ENCODE measurements around the gene MYT1.

The MYT1 gene

GRCh38 chr20:64193058-64193457 is 28.8 kb downstream of the MYT1 start:
- no peak for ATAC-seq (ENCODE audit: low read depth)
- Mint-ChIP-seq H3K27ac (no peak overlapping the region), H3K9me3 (no peaks in the 10 kb centered on the region), H3K36me3 (peaks cover 1% of the 10 kb centered on the region), H3K4me3 (no peak overlapping the region), H3K27me3 (peaks cover 9% of the 10 kb centered on the region), H3K4me1 (peaks cover 6% of the 10 kb centered on the region)
- no peak for DNase-seq (ENCODE audit: low spot score in 2 of 2)

GRCh38 chr20:64194269-64194668 is 30.0 kb downstream of the MYT1 start:
- H3K36me3 Mint-ChIP-seq, result peaks cover 1% of the 10 kb centered on the region
- H3K4me1 Mint-ChIP-seq, result peaks cover 6% of the 10 kb centered on the region
- no peak overlapping the region for H3K27ac Mint-ChIP-seq
- no peak for DNase-seq (ENCODE audit: low spot score in 2 of 2)
- peaks cover 9% of the 10 kb centered on the region for H3K27me3 Mint-ChIP-seq
- no peaks in the 10 kb centered on the region for H3K9me3 Mint-ChIP-seq
- ATAC-seq (ENCODE audit: low read depth), result no peak
- H3K4me3 Mint-ChIP-seq, result no peak overlapping the region

GRCh38 chr20:64196309-64196708 is 32.1 kb downstream of the MYT1 start:
- H3K36me3 Mint-ChIP-seq, result peaks cover 3% of the 10 kb centered on the region
- no peak overlapping the region for H3K4me3 Mint-ChIP-seq
- H3K4me1 Mint-ChIP-seq, result peaks cover 6% of the 10 kb centered on the region
- no peak for ATAC-seq (ENCODE audit: low read depth)
- DNase-seq (ENCODE audit: low spot score in 2 of 2), result no peak
- H3K27ac Mint-ChIP-seq, result no peak overlapping the region
- H3K9me3 Mint-ChIP-seq, result no peaks in the 10 kb centered on the region
- peaks cover 18% of the 10 kb centered on the region for H3K27me3 Mint-ChIP-seq

- peaks cover 3% of the 10 kb centered on the region for H3K36me3 Mint-ChIP-seq
- DNase-seq (ENCODE audit: low spot score in 2 of 2), result no peak
- H3K27ac Mint-ChIP-seq, result no peak overlapping the region
- H3K4me1 Mint-ChIP-seq, result peaks cover 6% of the 10 kb centered on the region
- no peak overlapping the region for H3K4me3 Mint-ChIP-seq
- H3K9me3 Mint-ChIP-seq, result no peaks in the 10 kb centered on the region
- H3K27me3 Mint-ChIP-seq, result peaks cover 18% of the 10 kb centered on the region
- ATAC-seq (ENCODE audit: low read depth), result no peak
Observed at GRCh38 chr20:64196847-64197306, 32.6 kb downstream of the MYT1 start.

- DNase-seq (ENCODE audit: low spot score in 2 of 2), result no peak
- Mint-ChIP-seq H3K4me1 (no peaks in the 10 kb centered on the region), H3K4me3 (no peak overlapping the region), H3K27me3 (peaks cover 12% of the 10 kb centered on the region), H3K9me3 (no peaks in the 10 kb centered on the region), H3K27ac (no peak overlapping the region), H3K36me3 (peaks cover 3% of the 10 kb centered on the region)
- ATAC-seq (ENCODE audit: low read depth), result no peak
Observed at GRCh38 chr20:64198347-64198746, 34.1 kb downstream of the MYT1 start.

GRCh38 chr20:64199395-64199794 is 35.1 kb downstream of the MYT1 start:
- Mint-ChIP-seq H3K36me3 (peaks cover 3% of the 10 kb centered on the region), H3K4me1 (no peaks in the 10 kb centered on the region), H3K27ac (no peak overlapping the region), H3K9me3 (no peaks in the 10 kb centered on the region), H3K4me3 (no peak overlapping the region), H3K27me3 (peaks cover 11% of the 10 kb centered on the region)
- ATAC-seq (ENCODE audit: low read depth), result no peak
- DNase-seq (ENCODE audit: low spot score in 2 of 2), result no peak

GRCh38 chr20:64200740-64201139 is 36.5 kb downstream of the MYT1 start:
- Mint-ChIP-seq H3K27me3 (peaks cover 9% of the 10 kb centered on the region), H3K27ac (no peak overlapping the region), H3K36me3 (peaks cover 1% of the 10 kb centered on the region), H3K4me1 (no peaks in the 10 kb centered on the region), H3K4me3 (no peak overlapping the region), H3K9me3 (no peaks in the 10 kb centered on the region)
- no peak for ATAC-seq (ENCODE audit: low read depth)
- no peak for DNase-seq (ENCODE audit: low spot score in 2 of 2)

- DNase-seq (ENCODE audit: low spot score in 2 of 2) (no peak), ATAC-seq (ENCODE audit: low read depth) (no peak)
- no peaks in the 10 kb centered on the region for H3K4me1 Mint-ChIP-seq
- peaks cover 9% of the 10 kb centered on the region for H3K27me3 Mint-ChIP-seq
- H3K4me3 Mint-ChIP-seq, result no peak overlapping the region
- H3K36me3 Mint-ChIP-seq, result peaks cover 1% of the 10 kb centered on the region
- no peaks in the 10 kb centered on the region for H3K9me3 Mint-ChIP-seq
- no peak overlapping the region for H3K27ac Mint-ChIP-seq
Observed at GRCh38 chr20:64201653-64202052, 37.4 kb downstream of the MYT1 start.

- ATAC-seq (ENCODE audit: low read depth) (no peak), DNase-seq (ENCODE audit: low spot score in 2 of 2) (no peak)
- H3K36me3 Mint-ChIP-seq, result peaks cover 1% of the 10 kb centered on the region
Observed at GRCh38 chr20:64203037-64203777, 39.0 kb downstream of the MYT1 start.

GRCh38 chr20:64205611-64206026 is 41.4 kb downstream of the MYT1 start:
- ATAC-seq (ENCODE audit: low read depth) (no peak), DNase-seq (ENCODE audit: low spot score in 2 of 2) (no peak)
- Mint-ChIP-seq H3K36me3 (peaks cover 1% of the 10 kb centered on the region), H3K4me3 (no peak overlapping the region), H3K27me3 (peaks cover 10% of the 10 kb centered on the region), H3K9me3 (no peaks in the 10 kb centered on the region), H3K27ac (no peak overlapping the region), H3K4me1 (no peaks in the 10 kb centered on the region)

More at GRCh38 chr20:64203037-64203777, 39.0 kb downstream of the MYT1 start:
- Mint-ChIP-seq H3K27ac (no peak overlapping the region), H3K9me3 (no peaks in the 10 kb centered on the region), H3K4me1 (no peaks in the 10 kb centered on the region), H3K4me3 (no peak overlapping the region), H3K27me3 (peaks cover 9% of the 10 kb centered on the region)

GRCh38 chr20:64206614-64207013 is 42.4 kb downstream of the MYT1 start:
- no peaks in the 10 kb centered on the region for H3K36me3 Mint-ChIP-seq
- H3K27ac Mint-ChIP-seq, result no peak overlapping the region
- DNase-seq (ENCODE audit: low spot score in 2 of 2), result no peak
- H3K9me3 Mint-ChIP-seq, result no peaks in the 10 kb centered on the region
- no peak overlapping the region for H3K4me3 Mint-ChIP-seq
- peaks cover 8% of the 10 kb centered on the region for H3K27me3 Mint-ChIP-seq
- no peaks in the 10 kb centered on the region for H3K4me1 Mint-ChIP-seq
- no peak for ATAC-seq (ENCODE audit: low read depth)

- no peak for DNase-seq (ENCODE audit: low spot score in 2 of 2)
- Mint-ChIP-seq H3K4me3 (no peak overlapping the region), H3K27me3 (peaks cover 8% of the 10 kb centered on the region), H3K4me1 (no peaks in the 10 kb centered on the region), H3K9me3 (no peaks in the 10 kb centered on the region), H3K27ac (no peak overlapping the region), H3K36me3 (no peaks in the 10 kb centered on the region)
- no peak for ATAC-seq (ENCODE audit: low read depth)
Observed at GRCh38 chr20:64207641-64208590, 43.7 kb downstream of the MYT1 start.

- no peaks in the 10 kb centered on the region for H3K4me1 Mint-ChIP-seq
- H3K9me3 Mint-ChIP-seq, result no peaks in the 10 kb centered on the region
- no peaks in the 10 kb centered on the region for H3K36me3 Mint-ChIP-seq
- H3K27ac Mint-ChIP-seq, result no peak overlapping the region
- H3K4me3 Mint-ChIP-seq, result no peak overlapping the region
- DNase-seq (ENCODE audit: low spot score in 2 of 2) (no peak), ATAC-seq (ENCODE audit: low read depth) (no peak)
- H3K27me3 Mint-ChIP-seq, result peaks cover 8% of the 10 kb centered on the region
Observed at GRCh38 chr20:64209148-64209547, 44.9 kb downstream of the MYT1 start.

- H3K36me3 Mint-ChIP-seq, result no peaks in the 10 kb centered on the region
- H3K27me3 Mint-ChIP-seq, result peaks cover 8% of the 10 kb centered on the region
- H3K4me1 Mint-ChIP-seq, result no peaks in the 10 kb centered on the region
- no peak overlapping the region for H3K27ac Mint-ChIP-seq
- no peaks in the 10 kb centered on the region for H3K9me3 Mint-ChIP-seq
- DNase-seq (ENCODE audit: low spot score in 2 of 2), result no peak
- no peak for ATAC-seq (ENCODE audit: low read depth)
- no peak overlapping the region for H3K4me3 Mint-ChIP-seq
Observed at GRCh38 chr20:64210656-64211369, 46.6 kb downstream of the MYT1 start.
